HG03521 (cell line): ENCODE results near the gene BCKDHB.

ENCODE experiments used
- ATAC-seq: cut with Tn5 transposase; IDR thresholded peaks from one replicate; pipeline ENCODE4 v1.9.1; 2021; ENCODE audit warnings: mild to moderate bottlenecking, moderate library complexity; ENCODE audit not compliant: unreplicated experiment

The BCKDHB gene

GRCh38 chr6:80325742-80326141, 219.3 kb downstream of the BCKDHB start:
- no peak for ATAC-seq

- ATAC-seq = no peak
Observed at GRCh38 chr6:80328652-80329051, 222.2 kb downstream of the BCKDHB start.

DNA sequence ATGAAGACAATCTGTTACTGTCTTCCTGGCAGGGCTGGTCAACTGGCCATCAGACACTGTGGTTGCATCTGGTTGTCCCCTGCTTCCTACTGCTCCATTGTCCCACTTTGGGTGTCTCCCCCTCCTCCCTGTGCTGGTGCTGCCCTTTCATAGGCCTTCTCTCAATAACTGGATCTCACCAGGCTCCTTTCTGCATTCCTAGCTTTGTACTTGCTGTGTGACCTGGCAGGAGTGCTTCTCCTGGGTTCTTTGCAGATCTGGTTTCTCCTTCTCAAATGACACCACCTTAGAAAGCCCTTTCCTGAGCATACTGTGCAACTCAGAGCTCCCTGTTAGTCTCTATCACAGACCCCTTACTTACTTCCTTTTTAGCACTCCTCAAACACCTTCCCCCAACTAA, 223.0 kb downstream of the BCKDHB start:
- no peak for ATAC-seq

- no peak for ATAC-seq
Observed at GRCh38 chr6:80330961-80331360, 224.5 kb downstream of the BCKDHB start.

DNA sequence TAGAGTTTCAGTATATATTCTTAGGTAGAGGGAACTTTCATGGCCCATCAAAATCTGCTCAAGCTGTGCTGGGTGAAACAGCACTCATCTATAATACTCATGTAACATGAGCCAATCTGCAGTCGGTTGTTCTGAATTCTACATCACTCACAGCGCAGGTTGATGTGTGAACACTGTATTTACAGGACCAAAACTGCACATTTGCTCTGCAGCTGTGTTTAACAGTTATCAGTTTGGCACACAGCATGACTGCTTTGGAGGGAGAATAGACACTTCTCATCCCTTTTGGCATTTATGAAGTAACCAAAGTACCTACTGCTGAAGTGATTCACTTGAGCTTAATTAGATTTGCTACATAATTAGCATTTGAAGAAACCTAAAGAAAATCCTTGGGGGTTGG, 225.1 kb downstream of the BCKDHB start:
- no peak for ATAC-seq

DNA sequence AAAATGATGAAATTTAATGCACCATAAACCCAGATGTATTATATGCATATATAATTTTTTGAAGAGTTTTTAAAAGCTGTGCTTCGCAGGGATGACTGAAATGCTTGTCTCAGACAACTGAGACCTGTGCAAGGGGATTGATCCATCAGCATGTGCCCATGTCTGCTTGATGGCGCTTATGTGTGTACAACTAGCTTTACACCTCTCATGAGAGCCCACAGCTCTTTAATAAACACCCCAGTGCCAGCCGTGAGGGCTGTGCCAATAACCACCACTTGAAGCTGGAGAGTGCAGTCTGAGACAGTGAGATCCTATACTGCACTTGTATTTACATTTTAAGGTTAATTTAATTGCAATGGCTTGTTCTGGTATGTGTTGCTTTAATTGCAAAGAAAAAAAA, 225.5 kb downstream of the BCKDHB start:
- ATAC-seq = no peak

DNA sequence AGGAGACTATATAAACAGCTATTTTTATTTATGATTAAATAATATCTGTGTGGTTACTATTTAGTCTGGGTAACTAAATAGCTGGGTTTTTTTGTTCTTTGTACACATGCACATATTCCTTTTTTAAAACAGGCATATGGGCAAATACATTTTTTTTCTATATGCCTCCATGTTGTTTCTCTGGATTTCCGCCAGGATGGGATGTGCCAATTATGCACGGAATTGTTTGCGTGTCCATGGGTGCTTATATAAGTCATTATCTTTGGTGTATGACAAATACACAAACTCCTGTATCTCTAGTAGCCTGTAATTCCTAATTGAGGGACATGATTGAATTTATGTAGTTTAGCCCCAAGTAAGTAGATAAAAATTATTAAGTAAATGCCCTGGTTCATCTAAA, 226.9 kb downstream of the BCKDHB start:
- ATAC-seq = no peak

DNA sequence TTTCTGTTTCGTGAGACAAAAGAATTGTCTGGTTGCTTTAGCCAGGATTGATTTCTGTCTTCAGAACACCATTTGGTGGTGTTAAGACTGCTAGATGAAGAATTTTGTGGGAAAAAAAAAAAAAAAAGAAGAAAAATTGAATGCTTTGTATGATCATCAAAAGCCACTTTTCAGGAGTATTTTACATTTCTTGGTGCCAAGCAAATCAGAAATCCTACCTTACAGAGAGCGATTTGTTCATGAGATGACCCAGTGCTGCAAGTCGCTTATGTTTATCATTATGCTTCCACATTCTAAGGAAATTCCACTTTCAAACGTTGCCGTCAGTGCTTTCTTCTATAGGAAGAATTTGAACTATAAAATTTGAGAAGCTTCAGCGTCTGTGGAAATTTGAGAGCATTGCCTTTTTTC, 228.7 kb downstream of the BCKDHB start:
- ATAC-seq = no peak

DNA sequence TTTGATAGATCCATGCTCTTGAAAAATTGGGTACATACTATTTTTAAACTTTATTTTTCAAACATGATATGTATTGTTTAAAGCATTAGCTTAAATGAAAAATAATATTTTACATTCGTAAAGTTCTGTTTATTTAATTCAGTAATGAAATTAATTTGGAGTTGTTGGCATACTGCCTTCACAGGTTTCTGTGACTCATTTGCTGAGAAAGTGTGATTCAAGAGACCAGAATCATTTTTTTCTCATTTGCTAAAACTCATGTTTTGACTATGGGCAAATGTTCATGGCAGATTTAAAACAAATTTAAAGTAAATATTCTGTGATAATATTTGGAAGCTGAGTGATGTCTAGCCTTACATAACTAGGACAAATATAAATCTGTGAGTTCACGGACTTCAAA, 230.4 kb downstream of the BCKDHB start:
- ATAC-seq = no peak

GRCh38 chr6:80338201-80338836, 231.8 kb downstream of the BCKDHB start:
- peak; percentile 95 for ATAC-seq

- no peak for ATAC-seq
Observed at GRCh38 chr6:80339421-80339820, 232.9 kb downstream of the BCKDHB start.

- no peak for ATAC-seq
Observed at GRCh38 chr6:80340280-80340679, 233.8 kb downstream of the BCKDHB start.

- ATAC-seq = no peak
Observed at GRCh38 chr6:80340686-80341085, 234.2 kb downstream of the BCKDHB start.

DNA sequence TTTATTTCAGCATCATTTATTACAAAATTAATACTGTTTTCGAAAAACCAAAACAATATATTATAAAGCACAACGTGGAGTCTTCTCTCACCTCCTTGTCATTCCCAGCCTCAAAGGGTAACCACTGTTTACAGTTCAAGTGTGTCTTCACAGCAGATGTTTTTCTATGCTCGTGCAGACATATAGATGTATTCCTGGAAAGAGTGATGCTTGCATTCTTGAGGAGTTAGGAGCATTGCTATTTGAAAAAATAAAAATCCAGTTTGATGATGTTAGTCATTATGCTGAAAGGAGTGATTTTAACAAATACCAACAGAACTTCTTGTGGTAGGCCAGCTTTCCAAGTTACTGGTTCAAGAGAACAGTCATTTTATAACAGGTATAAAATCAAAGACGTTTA, 234.9 kb downstream of the BCKDHB start:
- no peak for ATAC-seq

DNA sequence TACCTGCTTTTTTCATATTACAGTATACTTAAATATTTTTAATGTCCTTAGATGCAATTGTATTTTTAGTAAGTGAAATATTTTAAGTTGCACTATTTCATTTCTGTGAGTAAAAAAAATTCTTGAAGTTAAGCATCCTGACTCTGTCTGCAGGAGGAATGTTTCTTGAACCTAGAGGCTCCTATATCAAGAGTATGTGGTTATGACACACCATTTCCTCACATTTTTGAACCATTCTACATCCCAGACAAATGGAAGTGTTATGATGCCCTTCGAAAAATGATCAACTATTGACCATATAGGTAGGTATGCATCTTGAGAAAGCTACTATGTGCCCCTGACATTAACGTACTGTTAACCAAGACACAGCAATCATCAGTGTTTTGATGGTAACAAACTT, 237.0 kb downstream of the BCKDHB start:
- no peak for ATAC-seq

DNA sequence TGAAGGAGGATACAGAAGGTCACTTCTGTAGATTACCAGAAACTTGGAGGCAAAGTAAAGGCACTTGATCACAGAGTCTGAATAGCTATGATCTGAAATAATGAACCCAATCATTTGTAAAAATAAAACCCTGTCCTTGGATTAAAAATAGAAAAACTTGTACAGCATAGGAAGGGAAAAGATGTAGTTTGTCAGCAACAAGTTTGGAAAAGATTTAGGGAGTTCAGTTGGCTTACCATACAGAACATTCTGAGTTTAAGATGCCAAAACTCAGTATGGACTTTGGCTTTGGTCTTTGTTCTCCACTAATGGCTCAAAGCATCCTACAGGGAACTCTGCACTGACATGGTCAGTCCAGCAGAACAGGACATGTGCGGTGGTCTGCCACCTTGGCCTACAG, 240.6 kb downstream of the BCKDHB start:
- no peak for ATAC-seq

- ATAC-seq = no peak
Observed at GRCh38 chr6:80348263-80348662, 241.8 kb downstream of the BCKDHB start.

DNA sequence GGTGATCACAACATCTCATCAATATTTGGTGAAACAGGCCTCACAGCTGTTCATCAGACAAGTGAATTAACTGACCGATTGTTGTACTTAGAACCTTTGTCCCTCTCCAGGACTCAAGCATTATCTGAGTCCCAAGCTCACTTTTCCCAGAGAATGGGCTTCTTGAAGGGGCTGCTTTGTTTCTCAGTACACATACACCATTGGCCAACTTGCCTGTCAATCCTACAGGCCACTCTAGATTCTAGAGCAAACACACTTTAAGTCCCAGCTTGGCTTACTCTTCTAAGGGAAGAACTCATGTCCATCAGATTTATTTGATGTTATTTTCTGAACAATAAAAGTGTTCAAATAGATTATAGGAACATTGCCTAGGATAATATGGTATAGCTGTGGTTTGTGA, 249.5 kb downstream of the BCKDHB start:
- no peak for ATAC-seq

- ATAC-seq = no peak
Observed at GRCh38 chr6:80356545-80356944, 250.1 kb downstream of the BCKDHB start.

DNA sequence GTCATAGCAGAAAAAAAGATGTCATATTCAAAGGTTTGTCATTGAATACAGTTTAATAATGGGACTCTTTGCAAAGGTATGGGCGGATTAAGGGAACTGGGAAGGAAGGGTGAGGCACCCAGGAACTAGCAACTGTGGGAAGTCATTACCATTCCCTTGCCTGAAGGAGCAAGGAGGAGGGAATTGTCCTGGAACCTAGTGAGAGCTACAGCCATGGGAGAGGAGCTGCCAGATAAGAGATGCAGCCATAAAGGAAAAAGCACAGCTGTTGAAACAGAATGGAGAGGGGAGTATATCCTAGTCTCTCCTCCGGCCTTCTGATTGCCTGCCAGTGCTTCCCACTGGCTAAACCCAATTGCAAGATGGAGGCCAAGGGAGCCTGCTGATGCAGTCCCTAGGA, 250.6 kb downstream of the BCKDHB start:
- no peak for ATAC-seq

- ATAC-seq = no peak
Observed at GRCh38 chr6:80357674-80358073, 251.2 kb downstream of the BCKDHB start.

DNA sequence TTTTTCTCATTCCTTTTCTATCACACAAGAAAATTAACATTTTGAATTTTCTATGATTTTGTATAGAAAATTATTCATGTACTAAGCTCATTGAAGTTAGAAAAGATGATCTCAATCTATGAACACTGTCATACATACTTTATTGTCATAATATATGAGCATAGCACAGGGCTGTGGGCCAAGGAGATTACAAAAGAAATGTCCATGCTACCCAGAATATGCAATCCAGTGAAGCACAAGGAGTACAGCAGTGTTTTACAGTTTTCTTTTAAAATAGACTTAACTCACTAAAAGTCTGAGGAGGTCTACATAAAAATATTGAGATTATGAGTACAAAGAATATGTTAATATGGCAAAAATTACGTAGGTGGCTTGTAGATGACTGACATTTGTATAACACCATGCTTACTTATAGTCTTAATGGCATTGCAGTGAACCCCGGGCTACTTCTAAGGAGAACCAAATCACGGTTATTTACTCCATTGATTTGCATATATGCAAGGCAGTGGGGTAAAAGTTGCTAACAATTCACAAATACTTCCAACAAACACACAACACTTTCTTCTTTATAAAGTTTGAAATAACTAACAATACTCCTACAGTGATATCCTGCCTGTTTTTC, 257.1 kb downstream of the BCKDHB start:
- ATAC-seq = no peak

DNA sequence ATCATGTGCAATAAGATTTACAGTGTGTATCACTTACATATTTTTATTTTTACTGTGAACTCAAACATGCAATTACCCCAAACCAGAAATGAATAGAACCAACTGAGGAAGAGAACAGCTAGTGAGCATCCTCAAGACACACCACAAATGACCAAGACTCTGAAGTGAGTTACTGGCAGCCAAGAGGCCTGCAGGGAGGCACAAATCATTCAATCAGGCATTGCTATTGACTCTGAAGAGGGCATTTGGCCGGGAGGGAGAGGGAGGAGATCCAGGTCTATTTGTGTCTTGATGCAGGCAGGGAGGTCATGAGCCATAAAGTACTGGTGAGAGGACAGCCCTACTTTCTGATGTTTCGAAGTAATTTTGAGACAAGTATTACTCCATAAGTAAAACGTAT, 257.7 kb downstream of the BCKDHB start:
- no peak for ATAC-seq
